Activated CD4-positive, CD25-positive, alpha-beta regulatory T cell treated with anti-CD3 and anti-CD28 coated beads, Interleukin-2, amount 50 U/mL, for 24 hours (primary cell): ENCODE measurements around the gene MUTYH.
A peak's percentile ranks its signal among the peaks of the same experiment; 100 is the strongest.

ENCODE experiments used
- ATAC-seq, 2 donors: fragments of 150-1000 bp; cut with Tn5 transposase; one replicate each; pipeline ENCODE4 v1.10.0; 2021; ENCODE audit warnings: mild to moderate bottlenecking in 1 of 2, moderate library complexity in 1 of 2

Gene MUTYH

GRCh38 chr1:45348966-45349677, 8.9 kb upstream of the MUTYH start:
- no peak for ATAC-seq

GRCh38 chr1:45348609-45348965, 8.3 kb upstream of the MUTYH start:
- ATAC-seq: no peak

- no peak for ATAC-seq
Observed at GRCh38 chr1:45348020-45348419, 7.8 kb upstream of the MUTYH start.

GRCh38 chr1:45346473-45346872, 6.2 kb upstream of the MUTYH start:
- no peak for ATAC-seq

GRCh38 chr1:45345014-45345413, 4.8 kb upstream of the MUTYH start:
- ATAC-seq: no peak

GRCh38 chr1:45344499-45344898, 4.3 kb upstream of the MUTYH start:
- no peak for ATAC-seq

- no peak for ATAC-seq
Observed at GRCh38 chr1:45340816-45341466, 701 bp upstream of the MUTYH start.

GRCh38 chr1:45337630-45338325, 2.5 kb downstream of the MUTYH start:
- no peak for ATAC-seq

- ATAC-seq: no peak
Observed at GRCh38 chr1:45335855-45336324, 4.3 kb downstream of the MUTYH start.

- ATAC-seq: no peak
Observed at GRCh38 chr1:45334308-45335245, 5.7 kb downstream of the MUTYH start.

- no peak for ATAC-seq
Observed at GRCh38 chr1:45332346-45332720, 7.9 kb downstream of the MUTYH start.

- ATAC-seq: no peak
Observed at GRCh38 chr1:45331436-45332345, 8.5 kb downstream of the MUTYH start.

GRCh38 chr1:45329445-45329844, 10.8 kb downstream of the MUTYH start:
- no peak for ATAC-seq

- ATAC-seq: no peak
Observed at GRCh38 chr1:45328680-45329079, 11.6 kb downstream of the MUTYH start.

GRCh38 chr1:45327644-45328515, 12.4 kb downstream of the MUTYH start:
- no peak for ATAC-seq

- peak; percentile 86 to 90 for ATAC-seq
Observed at GRCh38 chr1:45326627-45327623, 13.3 kb downstream of the MUTYH start, which contains the start of gene HPDL. Gene HPDL, plus strand, starts transcription at chr1:45326895. Its CDS starts 254 bp downstream, at chr1:45327149.

GRCh38 chr1:45325851-45326506, 14.3 kb downstream of the MUTYH start:
- no peak for ATAC-seq

GRCh38 chr1:45322486-45323040, 17.7 kb downstream of the MUTYH start:
- no peak for ATAC-seq
